BJ (cell line): ENCODE data around the gene DYNC1H1. TPM values are rescaled to one million over a fixed set of nuclear protein-coding genes. Genes with fewer than 3 reads are reported as not detected.

Source experiments
- CTCF ChIA-PET: fragments of 350-600 bp; formaldehyde crosslinking; extraction: SDS; loops from one replicate; lab custom pipeline; 2021; ENCODE audit warnings: antibody characterized with exemption, inconsistent platforms; lab: Yijun Ruan, JAX
- POLR2A ChIA-PET: fragments of 300-600 bp; sonication (Branson Sonifier 250); formaldehyde crosslinking; extraction: SDS; loops from one replicate; lab custom pipeline; 2021; ENCODE audit warnings: antibody characterized with exemption; lab: Charles Lee
- DNase-seq: peaks from one replicate; pipeline ENCODE4 v3.0.0-alpha.2; 2011; ENCODE audit warnings: low read depth
- H3K27me3 ChIP-seq: 2 replicates; pipeline ENCODE4 v1.6.0; 2011; ENCODE audit warnings: low read length; ENCODE audit not compliant: control insufficient read depth, insufficient read depth
- H3K36me3 ChIP-seq: 2 replicates; pipeline ENCODE4 v1.5.1; 2011; ENCODE audit warnings: low read length; ENCODE audit not compliant: control insufficient read depth, insufficient read depth
- H3K4me3 ChIP-seq: 2 replicates; pipeline ENCODE4 v1.5.1; 2011; ENCODE audit warnings: low read depth, mild to moderate bottlenecking, control low read depth, low read length
- polyA plus RNA-seq: library from polyadenylated mRNA; depleted of rRNA; stranded (reverse); fragments of >200 nt; gene quantifications from 2 replicates; pipeline ENCODE4 v1.2.3, GENCODE V29; 2011
- TF ChIP-seq, protein P1 (sequence below): IDR thresholded peaks from 2 replicates; pipeline ENCODE4 v1.5.1; 2011; ENCODE audit warnings: low read depth, mild to moderate bottlenecking, control low read depth, inconsistent platforms, low read length, moderate library complexity; ENCODE audit not compliant: insufficient read depth

DYNC1H1 gene
- polyA plus RNA-seq, 1 experiment = 139 TPM

DNA sequence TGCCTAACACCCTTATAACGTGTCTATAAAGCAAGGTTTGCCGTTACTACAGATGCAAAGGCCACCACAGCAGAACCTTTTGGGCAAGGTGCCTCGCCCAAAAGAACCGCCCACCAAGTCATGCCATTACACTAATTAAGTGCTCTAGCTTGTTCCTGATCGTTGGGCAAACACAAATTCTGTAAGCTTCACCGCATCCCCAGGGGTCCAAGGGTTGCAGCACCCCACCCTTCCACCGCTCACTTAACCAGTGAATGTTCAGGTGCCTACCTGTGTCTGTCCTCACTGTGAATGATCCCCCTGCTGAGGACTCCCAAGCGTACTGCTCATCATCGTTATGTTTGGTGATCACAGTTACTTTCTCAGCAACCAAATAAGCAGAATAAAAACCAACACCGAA, 121.1 kb downstream of the DYNC1H1 start:
- DNase-seq = no peak
- CTCF ChIA-PET = interaction anchor here (1.4 to 2.3 kb wide), 3 partner anchors 10 to 124 kb away, joined by 3 to 6 read pairs (median 4); no protein-coding TSS in a partner anchor
- Histone ChIP-seq H3K4me3 (peak overlapping the region; percentile 83), H3K36me3 (peaks cover 9% of the 10 kb centered on the region), H3K27me3 (no peaks in the 10 kb centered on the region)
- TF ChIP-seq, protein P1, sequence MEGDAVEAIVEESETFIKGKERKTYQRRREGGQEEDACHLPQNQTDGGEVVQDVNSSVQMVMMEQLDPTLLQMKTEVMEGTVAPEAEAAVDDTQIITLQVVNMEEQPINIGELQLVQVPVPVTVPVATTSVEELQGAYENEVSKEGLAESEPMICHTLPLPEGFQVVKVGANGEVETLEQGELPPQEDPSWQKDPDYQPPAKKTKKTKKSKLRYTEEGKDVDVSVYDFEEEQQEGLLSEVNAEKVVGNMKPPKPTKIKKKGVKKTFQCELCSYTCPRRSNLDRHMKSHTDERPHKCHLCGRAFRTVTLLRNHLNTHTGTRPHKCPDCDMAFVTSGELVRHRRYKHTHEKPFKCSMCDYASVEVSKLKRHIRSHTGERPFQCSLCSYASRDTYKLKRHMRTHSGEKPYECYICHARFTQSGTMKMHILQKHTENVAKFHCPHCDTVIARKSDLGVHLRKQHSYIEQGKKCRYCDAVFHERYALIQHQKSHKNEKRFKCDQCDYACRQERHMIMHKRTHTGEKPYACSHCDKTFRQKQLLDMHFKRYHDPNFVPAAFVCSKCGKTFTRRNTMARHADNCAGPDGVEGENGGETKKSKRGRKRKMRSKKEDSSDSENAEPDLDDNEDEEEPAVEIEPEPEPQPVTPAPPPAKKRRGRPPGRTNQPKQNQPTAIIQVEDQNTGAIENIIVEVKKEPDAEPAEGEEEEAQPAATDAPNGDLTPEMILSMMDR = no peak
- POLR2A ChIA-PET = no interaction called here

DNA sequence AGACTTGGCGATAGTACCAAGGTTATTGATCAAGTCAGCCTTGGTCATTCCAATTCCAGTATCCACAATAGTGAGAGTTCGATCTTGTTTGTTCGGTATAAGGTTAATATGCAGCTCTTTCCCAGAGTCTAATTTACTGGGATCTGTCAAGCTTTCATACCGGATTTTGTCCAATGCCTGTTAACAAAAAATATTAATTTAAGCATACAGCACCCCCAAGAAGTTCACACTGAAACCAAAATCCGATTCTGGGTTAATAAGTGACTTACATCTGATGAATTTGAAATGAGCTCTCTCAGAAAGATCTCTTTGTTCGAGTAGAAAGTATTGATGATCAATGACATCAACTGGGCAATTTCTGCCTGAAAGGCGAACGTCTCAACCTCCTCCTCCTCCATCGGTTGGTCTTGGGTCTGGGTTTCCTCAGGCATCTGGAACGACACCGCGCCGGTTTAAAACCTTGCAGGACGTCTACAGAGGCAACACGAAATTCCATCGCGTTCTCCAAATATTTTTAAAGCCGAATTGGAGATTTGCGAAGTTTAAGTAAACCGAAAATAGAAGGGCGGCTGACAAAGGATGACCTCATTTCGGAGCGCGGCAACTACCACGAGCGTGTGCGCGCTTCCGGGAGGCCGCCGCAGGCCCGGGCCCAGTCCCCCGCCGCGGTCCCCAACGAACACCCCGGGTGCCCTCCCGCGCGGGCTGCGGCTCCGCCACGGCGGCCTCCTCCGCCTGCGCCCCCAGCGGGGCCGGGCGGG, 121.8 kb downstream of the DYNC1H1 start:
- H3K27me3 ChIP-seq = no peaks in the 10 kb centered on the region
- H3K36me3 ChIP-seq = peaks cover 6% of the 10 kb centered on the region
- ChIA-PET CTCF (interaction anchor here (1.5 to 2.3 kb wide), 2 partner anchors 10 to 124 kb away, joined by 4 to 6 read pairs; no protein-coding TSS in a partner anchor), POLR2A (no interaction called here)
- TF ChIP-seq, protein P1 = no peak
- H3K4me3 ChIP-seq = peak overlapping the region; percentile 83
- no peak for DNase-seq

DNA sequence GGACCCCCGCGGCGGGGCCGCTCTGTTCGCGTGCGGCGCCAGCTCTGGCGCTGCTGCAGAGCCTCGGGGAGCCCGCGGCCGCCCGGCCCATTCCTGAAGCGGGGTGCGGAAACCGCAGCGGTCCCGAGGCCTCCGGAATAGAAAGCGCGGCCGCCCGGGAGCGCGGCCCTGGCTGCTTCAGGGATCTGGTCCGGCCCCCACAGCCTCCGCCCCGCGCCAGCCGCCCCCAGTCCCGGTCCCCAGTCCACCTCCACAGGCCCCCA, 122.3 kb downstream of the DYNC1H1 start:
- POLR2A ChIA-PET = no interaction called here
- TF ChIP-seq, protein P1 = no peak
- no peaks in the 10 kb centered on the region for H3K27me3 ChIP-seq
- DNase-seq = no peak
- peaks cover 6% of the 10 kb centered on the region for H3K36me3 ChIP-seq
- peak overlapping the region; percentile 83 for H3K4me3 ChIP-seq
- CTCF ChIA-PET = interaction anchor here (1.5 kb wide), 1 partner anchor 125 kb away, joined by 4 read pairs; no protein-coding TSS in a partner anchor

DNA sequence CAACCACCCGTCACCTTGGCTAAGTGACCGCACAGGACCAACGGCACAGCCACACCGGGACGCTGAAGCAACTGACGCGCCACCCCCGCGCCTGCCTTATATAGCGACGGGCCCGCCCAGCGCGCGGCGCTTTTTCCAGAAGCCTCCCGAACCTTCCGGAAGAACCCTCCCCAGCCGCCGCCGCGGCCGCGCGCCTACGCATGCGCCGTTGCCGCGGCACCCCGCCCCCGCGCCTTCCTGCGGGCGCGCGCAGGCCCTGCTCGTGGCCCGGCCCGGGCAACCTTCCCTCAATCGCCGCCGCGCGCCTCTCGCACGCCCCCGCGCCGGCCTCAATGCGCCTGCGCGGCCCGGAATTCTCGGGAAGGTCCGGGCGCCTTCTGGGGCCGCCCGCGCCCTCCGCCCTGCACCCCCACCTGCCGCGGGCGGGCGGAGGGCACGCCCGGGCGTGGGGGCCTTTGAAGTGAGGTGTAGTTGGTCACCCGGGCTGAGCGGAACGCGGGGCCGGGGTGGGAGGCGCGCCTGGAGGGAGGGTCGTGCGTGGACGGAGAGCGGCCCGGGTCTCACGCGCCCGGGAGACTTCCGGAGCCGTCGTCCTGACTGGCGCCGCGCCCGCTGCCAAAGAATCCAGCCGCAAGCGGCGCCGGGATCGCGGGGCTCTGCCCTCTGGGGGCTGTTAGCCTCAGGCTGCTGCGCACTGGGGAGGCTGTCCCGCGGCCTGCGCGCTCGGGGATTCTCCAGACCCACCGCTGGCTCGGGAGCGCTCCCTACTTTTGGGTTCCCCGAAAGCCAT, 122.8 kb downstream of the DYNC1H1 start, which contains the start of gene HSP90AA1:
TSS of gene HSP90AA1 (minus strand) at position 73 of the 790 bp plus-strand sequence. CDS start 666 bp downstream, outside the sequence.
- TF ChIP-seq, protein P1 = peak; percentile 34; the same call in 1 of the 2 replicates
- ChIA-PET CTCF (interaction anchor here (1.0 to 1.6 kb wide), 3 partner anchors 9 to 126 kb away, joined by 3 to 8 read pairs (median 4); no protein-coding TSS in a partner anchor), POLR2A (interaction anchor here (0.7 kb wide), 1 partner anchor 1148 kb away, joined by 19 read pairs; no protein-coding TSS in a partner anchor)
- H3K4me3 ChIP-seq = peak within 1 kb of the TSS; percentile 83
- no peaks in the 10 kb centered on the region for H3K27me3 ChIP-seq
- DNase-seq = peak; percentile 60
- peaks cover 6% of the 10 kb centered on the region for H3K36me3 ChIP-seq

DNA sequence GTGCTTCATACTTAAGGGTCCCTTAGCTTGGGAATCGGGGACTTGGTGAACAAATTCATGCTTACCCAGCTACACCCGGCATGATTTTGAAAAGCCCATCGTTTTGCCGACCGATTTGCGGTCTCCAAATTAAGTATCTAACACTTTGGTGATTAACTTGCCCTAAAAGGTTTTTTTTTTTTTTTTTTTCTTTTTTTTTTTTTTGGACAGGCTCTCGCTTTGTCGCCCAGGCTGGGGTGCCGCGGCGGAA, 123.3 kb downstream of the DYNC1H1 start:
- no peak for DNase-seq
- TF ChIP-seq, protein P1 = no peak
- peak overlapping the region; percentile 56 for H3K4me3 ChIP-seq
- H3K36me3 ChIP-seq = peaks cover 6% of the 10 kb centered on the region
- no peaks in the 10 kb centered on the region for H3K27me3 ChIP-seq
- ChIA-PET CTCF (interaction anchor here (1.0 to 1.6 kb wide), 2 partner anchors 9 to 122 kb away, joined by 3 to 8 read pairs; no protein-coding TSS in a partner anchor), POLR2A (interaction anchor here (0.7 kb wide), 1 partner anchor 1148 kb away, joined by 19 read pairs; no protein-coding TSS in a partner anchor)
